Measurements from ENCODE around the gene ELMOD1. TPM values are rescaled to one million over a fixed set of nuclear protein-coding genes. Genes with fewer than 3 reads are reported as not detected.

Gene ELMOD1
- total RNA-seq, 1 experiment from 2014 or later = not detected

DNA sequence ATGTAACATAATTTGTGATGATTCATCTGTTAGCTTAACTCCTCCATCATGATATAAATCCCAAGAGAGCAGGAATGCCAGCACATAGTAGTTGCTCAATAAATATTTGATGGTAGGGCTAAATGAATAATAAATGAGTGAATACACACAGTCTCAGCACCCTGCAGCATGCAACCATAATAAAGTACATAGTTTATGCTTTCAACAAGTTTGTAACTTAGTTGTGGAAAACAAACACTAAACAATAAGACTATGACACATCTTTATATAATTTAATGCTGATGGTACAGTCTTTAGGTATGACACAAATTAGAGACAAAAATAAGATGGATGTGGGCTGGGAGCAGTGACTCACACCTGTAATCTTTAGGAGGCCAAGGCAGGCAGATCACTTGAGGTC lies 29.3 kb upstream of the ELMOD1 start:
- TF ChIP-seq, protein P1, sequence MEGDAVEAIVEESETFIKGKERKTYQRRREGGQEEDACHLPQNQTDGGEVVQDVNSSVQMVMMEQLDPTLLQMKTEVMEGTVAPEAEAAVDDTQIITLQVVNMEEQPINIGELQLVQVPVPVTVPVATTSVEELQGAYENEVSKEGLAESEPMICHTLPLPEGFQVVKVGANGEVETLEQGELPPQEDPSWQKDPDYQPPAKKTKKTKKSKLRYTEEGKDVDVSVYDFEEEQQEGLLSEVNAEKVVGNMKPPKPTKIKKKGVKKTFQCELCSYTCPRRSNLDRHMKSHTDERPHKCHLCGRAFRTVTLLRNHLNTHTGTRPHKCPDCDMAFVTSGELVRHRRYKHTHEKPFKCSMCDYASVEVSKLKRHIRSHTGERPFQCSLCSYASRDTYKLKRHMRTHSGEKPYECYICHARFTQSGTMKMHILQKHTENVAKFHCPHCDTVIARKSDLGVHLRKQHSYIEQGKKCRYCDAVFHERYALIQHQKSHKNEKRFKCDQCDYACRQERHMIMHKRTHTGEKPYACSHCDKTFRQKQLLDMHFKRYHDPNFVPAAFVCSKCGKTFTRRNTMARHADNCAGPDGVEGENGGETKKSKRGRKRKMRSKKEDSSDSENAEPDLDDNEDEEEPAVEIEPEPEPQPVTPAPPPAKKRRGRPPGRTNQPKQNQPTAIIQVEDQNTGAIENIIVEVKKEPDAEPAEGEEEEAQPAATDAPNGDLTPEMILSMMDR (IDR thresholded peaks at IDR 0.05; ENCODE audit: unreplicated experiment) = no peak
- H3K9me3 Mint-ChIP-seq (ENCODE audit: unreplicated experiment) = no peaks in the 10 kb centered on the region
- BruUV-seq (replicated peaks) = no TSS peak
- no peak overlapping the region for H3K4me3 Mint-ChIP-seq (ENCODE audit: unreplicated experiment)
- DNase-seq (ENCODE audit: unreplicated experiment) = peak; percentile 45
- H3K27ac Mint-ChIP-seq (ENCODE audit: low read depth, unreplicated experiment) = peak overlapping the region; percentile 94
- intact Hi-C loops (cut with micrococcal nuclease) = loop anchor here (5.0 kb wide), 2 partner anchors 336 to 1096 kb away; no protein-coding TSS in a partner anchor
- ChIA-PET POLR2A (interaction anchor here (1.7 kb wide), 1 partner anchor 128 kb away, joined by 8 read pairs; no protein-coding TSS in a partner anchor), CTCF (interaction anchor here (3.2 kb wide), 1 partner anchor 126 kb away, joined by 89 read pairs; no protein-coding TSS in a partner anchor)
- peaks cover 23% of the 10 kb centered on the region for H3K4me1 Mint-ChIP-seq (ENCODE audit: insufficient read depth, unreplicated experiment)
- no peaks in the 10 kb centered on the region for H3K36me3 Mint-ChIP-seq (ENCODE audit: insufficient read depth, unreplicated experiment)
- no peaks in the 10 kb centered on the region for H3K27me3 Mint-ChIP-seq (ENCODE audit: insufficient read depth, unreplicated experiment)

DNA sequence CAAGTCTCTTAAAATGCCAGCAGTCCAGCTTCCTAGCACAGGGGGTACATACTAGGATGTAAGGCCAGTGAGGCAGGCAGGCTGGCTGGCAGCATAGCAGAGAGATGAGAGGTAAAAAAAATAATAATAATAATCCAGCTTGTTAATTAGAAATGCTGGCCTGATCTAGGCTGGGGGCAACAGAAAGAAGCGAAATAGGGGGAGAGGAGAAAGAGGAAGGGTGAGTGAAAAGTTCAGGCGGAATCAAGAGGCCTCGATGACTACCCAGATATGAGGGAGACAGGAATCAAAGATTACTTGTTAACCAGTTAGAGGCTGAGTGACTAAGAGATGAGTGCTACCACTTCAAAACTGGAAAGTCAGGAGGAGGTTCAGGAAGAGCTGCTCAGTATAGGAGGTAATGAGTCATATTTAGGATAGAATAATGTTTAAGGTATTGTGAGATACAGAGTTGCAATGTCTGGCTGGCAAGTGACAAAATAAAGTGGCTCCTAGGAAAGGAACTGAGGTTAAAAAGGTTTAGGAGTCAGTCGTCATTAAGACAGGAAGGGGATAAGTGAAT lies 28.2 kb upstream of the ELMOD1 start:
- intact Hi-C loops (cut with micrococcal nuclease) = loop anchor here (1.0 to 5.0 kb wide), 4 partner anchors 127 to 1095 kb away; no protein-coding TSS in a partner anchor
- DNase-seq (ENCODE audit: unreplicated experiment) = peak; percentile 78
- Mint-ChIP-seq H3K36me3 (ENCODE audit: insufficient read depth, unreplicated experiment) (no peaks in the 10 kb centered on the region), H3K9me3 (ENCODE audit: unreplicated experiment) (no peaks in the 10 kb centered on the region), H3K4me1 (ENCODE audit: insufficient read depth, unreplicated experiment) (peaks cover 23% of the 10 kb centered on the region), H3K27ac (ENCODE audit: low read depth, unreplicated experiment) (peak overlapping the region; percentile 94), H3K27me3 (ENCODE audit: insufficient read depth, unreplicated experiment) (no peaks in the 10 kb centered on the region), H3K4me3 (ENCODE audit: unreplicated experiment) (peak overlapping the region; percentile 52)
- BruUV-seq (replicated peaks) = no TSS peak
- TF ChIP-seq, protein P1 (IDR thresholded peaks at IDR 0.05; ENCODE audit: unreplicated experiment) = no peak
- ChIA-PET POLR2A (interaction anchor here (0.6 to 3.3 kb wide), 11 partner anchors 11 to 1074 kb away, joined by 3 to 17 read pairs (median 3); partner anchors contain the start of gene CUL5), CTCF (interaction anchor here (0.5 to 5.9 kb wide), 35 partner anchors 9 to 1049 kb away, joined by 3 to 89 read pairs (median 4); no protein-coding TSS in a partner anchor)

DNA sequence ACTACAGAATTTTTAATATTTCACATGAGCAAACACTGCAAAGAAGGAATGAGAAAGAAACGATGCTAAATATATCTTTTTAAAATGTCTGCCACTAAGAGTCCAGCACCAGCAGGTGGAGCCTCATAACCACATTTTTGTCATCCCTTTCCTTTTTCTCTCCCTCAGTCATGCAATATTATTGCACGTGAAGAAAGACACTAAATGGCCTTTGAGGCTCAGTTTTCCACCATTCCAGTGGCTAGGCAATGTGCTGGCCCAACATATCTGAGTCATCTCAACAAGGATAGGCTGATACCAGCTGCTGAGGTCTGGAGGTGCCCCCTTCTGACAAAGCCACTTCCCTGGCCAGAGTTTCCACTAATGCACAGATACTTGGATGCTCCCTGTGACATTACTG lies 27.2 kb upstream of the ELMOD1 start:
- no peaks in the 10 kb centered on the region for H3K27me3 Mint-ChIP-seq (ENCODE audit: insufficient read depth, unreplicated experiment)
- H3K4me1 Mint-ChIP-seq (ENCODE audit: insufficient read depth, unreplicated experiment) = peaks cover 23% of the 10 kb centered on the region
- H3K27ac Mint-ChIP-seq (ENCODE audit: low read depth, unreplicated experiment) = no peak overlapping the region
- DNase-seq (ENCODE audit: unreplicated experiment) = peak; percentile 57
- no TSS peak for BruUV-seq (replicated peaks)
- H3K4me3 Mint-ChIP-seq (ENCODE audit: unreplicated experiment) = no peak overlapping the region
- TF ChIP-seq, protein P1 (IDR thresholded peaks at IDR 0.05; ENCODE audit: unreplicated experiment) = peak; percentile 58
- POLR2A ChIA-PET = interaction anchor here (0.6 to 3.3 kb wide), 9 partner anchors 11 to 445 kb away, joined by 3 to 17 read pairs (median 4); partner anchors contain the start of genes CUL5 and CWF19L2
- H3K36me3 Mint-ChIP-seq (ENCODE audit: insufficient read depth, unreplicated experiment) = no peaks in the 10 kb centered on the region
- H3K9me3 Mint-ChIP-seq (ENCODE audit: unreplicated experiment) = no peaks in the 10 kb centered on the region
- intact Hi-C loops (cut with micrococcal nuclease) = loop anchor here (1.0 to 5.0 kb wide), 4 partner anchors 126 to 1094 kb away; no protein-coding TSS in a partner anchor
- CTCF ChIA-PET = interaction anchor here (0.5 to 5.9 kb wide), 36 partner anchors 10 to 504 kb away, joined by 3 to 89 read pairs (median 4); partner anchors contain the start of gene CWF19L2

DNA sequence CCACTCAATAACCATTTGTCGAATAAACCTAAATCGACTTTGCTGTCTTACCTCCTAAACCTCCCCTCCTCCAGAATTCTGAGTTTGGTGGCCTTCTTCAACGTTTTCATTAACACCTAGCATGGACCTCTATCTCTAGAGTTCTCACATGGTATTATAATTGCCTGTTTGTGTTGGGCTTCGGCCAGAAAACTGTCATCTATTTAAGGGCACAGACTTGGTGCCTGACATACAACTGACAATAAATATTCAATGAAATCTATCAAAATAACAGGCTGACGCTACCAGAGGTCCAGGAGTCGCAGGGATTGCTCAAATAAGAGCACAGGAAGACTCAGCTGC lies 26.1 kb upstream of the ELMOD1 start:
- Mint-ChIP-seq H3K36me3 (ENCODE audit: insufficient read depth, unreplicated experiment) (no peaks in the 10 kb centered on the region), H3K27me3 (ENCODE audit: insufficient read depth, unreplicated experiment) (no peaks in the 10 kb centered on the region), H3K4me3 (ENCODE audit: unreplicated experiment) (peak overlapping the region; percentile 83), H3K27ac (ENCODE audit: low read depth, unreplicated experiment) (peak overlapping the region; percentile 82), H3K4me1 (ENCODE audit: insufficient read depth, unreplicated experiment) (peaks cover 23% of the 10 kb centered on the region), H3K9me3 (ENCODE audit: unreplicated experiment) (no peaks in the 10 kb centered on the region)
- TF ChIP-seq, protein P1 (IDR thresholded peaks at IDR 0.05; ENCODE audit: unreplicated experiment) = no peak
- intact Hi-C loops (cut with micrococcal nuclease) = loop anchor here (5.0 kb wide), 2 partner anchors 332 to 1092 kb away; no protein-coding TSS in a partner anchor
- BruUV-seq (replicated peaks) = TSS peak; percentile 39
- peak; percentile 6 for DNase-seq (ENCODE audit: unreplicated experiment)
- POLR2A ChIA-PET = interaction anchor here (0.6 to 3.3 kb wide), 10 partner anchors 9 to 294 kb away, joined by 3 to 17 read pairs (median 4); no protein-coding TSS in a partner anchor
- CTCF ChIA-PET = interaction anchor here (0.6 to 5.9 kb wide), 12 partner anchors 11 to 1617 kb away, joined by 3 to 89 read pairs (median 11); no protein-coding TSS in a partner anchor

All from MCF 10A (cell line).